OCI-LY3 (cell line): ENCODE data around the gene NR1H3.
A peak's percentile ranks its signal among the peaks of the same experiment; 100 is the strongest.

Experiments
- H2AFZ ChIP-seq: fragments of 200-600, 300-600 bp; shearing (Covaris generic); 2 replicates; pipeline ENCODE4 v1.6.0; 2014; ENCODE audit warnings: antibody characterized with exemption, low read depth, low read length
- H3K27ac ChIP-seq: fragments of 200-600, 300-600 bp; sonication (generic); 2 replicates; pipeline ENCODE4 v1.5.1; 2014; ENCODE audit warnings: mild to moderate bottlenecking, low read length, moderate library complexity, mixed read lengths
- H3K27me3 ChIP-seq: fragments of 200-600, 300-600 bp; sonication (generic); 2 replicates; pipeline ENCODE4 v1.6.1; 2014; ENCODE audit warnings: low read depth, low read length, mixed read lengths
- H3K36me3 ChIP-seq: fragments of 200-600, 300-600 bp; sonication (generic); replicated peaks from 2 replicates; pipeline ENCODE3; 2014; ENCODE audit warnings: low read depth, low read length, mixed read lengths
- H3K4me1 ChIP-seq: fragments of 300-600, 200-600 bp; sonication (generic); 2 replicates; pipeline ENCODE4 v1.6.1; 2014; ENCODE audit warnings: low read length, mixed read lengths
- H3K4me2 ChIP-seq: fragments of 200-600, 300-600 bp; sonication (generic); 2 replicates; pipeline ENCODE4 v1.6.1; 2014; ENCODE audit warnings: low read length, mixed read lengths
- H3K4me3 ChIP-seq: fragments of 300-600, 200-600 bp; sonication (generic); 2 replicates; pipeline ENCODE4 v1.5.1; 2014; ENCODE audit warnings: antibody characterized with exemption, mild to moderate bottlenecking, low read length, moderate library complexity
- H3K79me2 ChIP-seq: fragments of 300-600, 200-600 bp; shearing (Covaris generic); 2 replicates; pipeline ENCODE4 v1.6.1; 2014; ENCODE audit warnings: mild to moderate bottlenecking, low read length, mixed read lengths
- H3K9ac ChIP-seq: fragments of 300-600, 200-600 bp; shearing (Covaris generic); 2 replicates; pipeline ENCODE4 v1.6.0; 2014; ENCODE audit warnings: mild to moderate bottlenecking, low read length, moderate library complexity
- H3K9me3 ChIP-seq: fragments of 200-600, 300-600 bp; shearing (Covaris generic); 2 replicates; pipeline ENCODE4 v1.6.1; 2014; ENCODE audit warnings: low read length, mixed read lengths; ENCODE audit not compliant: insufficient read depth
- H4K20me1 ChIP-seq: fragments of 200-600, 300-600 bp; sonication (generic); 2 replicates; pipeline ENCODE4 v1.6.1; 2016; ENCODE audit warnings: low read length, mixed read lengths; ENCODE audit not compliant: insufficient read depth
- EZH2phosphoT487 ChIP-seq: fragments of 200-600 bp; shearing (Covaris generic); IDR thresholded peaks from 2 replicates; pipeline ENCODE4 v1.6.1; 2018; ENCODE audit warnings: antibody characterized with exemption, mixed run types, low read depth
- TF ChIP-seq, protein P1 (sequence below): fragments of 200-600, 300-600 bp; sonication (generic); IDR thresholded peaks from 2 replicates; pipeline ENCODE4 v1.5.1; 2014; ENCODE audit warnings: antibody characterized with exemption, low read length, low read depth

NR1H3 gene

DNA sequence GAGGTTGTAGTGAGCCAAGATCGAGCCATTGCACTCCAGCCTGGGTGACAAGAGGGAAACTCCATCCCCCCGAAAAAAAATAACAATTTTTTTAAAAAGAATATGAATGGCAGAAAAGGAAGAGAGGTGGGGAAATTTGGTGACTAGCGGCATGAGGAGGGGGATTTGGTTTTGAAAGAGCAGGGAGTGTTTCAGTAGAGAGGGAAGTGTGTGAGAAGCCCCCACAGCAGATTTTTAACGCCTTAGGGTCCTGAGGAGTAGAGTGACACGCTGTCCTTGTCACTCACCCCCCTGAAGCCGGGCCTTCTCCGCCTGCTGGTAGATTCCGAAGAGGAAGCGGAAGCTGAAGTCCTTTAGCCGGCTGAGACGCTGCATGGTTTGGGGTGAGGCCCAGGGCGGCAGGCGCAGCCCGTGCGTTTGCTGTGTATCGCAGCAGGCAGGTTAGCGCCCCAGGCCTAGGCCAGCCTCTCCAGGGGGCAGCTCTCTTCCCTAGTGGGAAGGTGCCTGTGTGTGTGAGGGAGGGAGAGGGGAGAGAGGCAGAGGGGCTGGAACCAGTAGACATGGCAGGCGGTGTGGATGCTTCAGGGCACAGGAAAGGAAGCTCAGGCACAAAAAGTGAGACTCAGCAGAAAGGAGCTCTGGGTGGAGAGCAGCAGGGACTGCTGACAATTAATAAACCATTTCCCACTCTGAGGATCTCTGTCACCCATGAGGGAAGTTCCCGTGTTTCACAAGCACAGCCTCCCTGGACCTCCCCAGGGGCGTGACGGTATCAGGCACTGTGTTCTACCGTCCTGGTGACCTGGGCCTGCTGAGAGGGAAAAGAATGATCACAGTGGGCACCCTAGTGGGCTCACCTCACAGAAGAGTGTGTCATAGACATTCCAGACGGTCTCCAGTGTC is 13.1 kb upstream of the NR1H3 start:
- H3K27ac ChIP-seq: no peak overlapping the region
- no peak overlapping the region for H3K4me3 ChIP-seq
- H3K4me1 ChIP-seq: peaks cover 10% of the 10 kb centered on the region
- H3K36me3 ChIP-seq: peaks cover 21% of the 10 kb centered on the region
- H2AFZ ChIP-seq: no peak overlapping the region
- no peak overlapping the region for H3K4me2 ChIP-seq
- H3K27me3 ChIP-seq: no peaks in the 10 kb centered on the region
- TF ChIP-seq, protein P1, sequence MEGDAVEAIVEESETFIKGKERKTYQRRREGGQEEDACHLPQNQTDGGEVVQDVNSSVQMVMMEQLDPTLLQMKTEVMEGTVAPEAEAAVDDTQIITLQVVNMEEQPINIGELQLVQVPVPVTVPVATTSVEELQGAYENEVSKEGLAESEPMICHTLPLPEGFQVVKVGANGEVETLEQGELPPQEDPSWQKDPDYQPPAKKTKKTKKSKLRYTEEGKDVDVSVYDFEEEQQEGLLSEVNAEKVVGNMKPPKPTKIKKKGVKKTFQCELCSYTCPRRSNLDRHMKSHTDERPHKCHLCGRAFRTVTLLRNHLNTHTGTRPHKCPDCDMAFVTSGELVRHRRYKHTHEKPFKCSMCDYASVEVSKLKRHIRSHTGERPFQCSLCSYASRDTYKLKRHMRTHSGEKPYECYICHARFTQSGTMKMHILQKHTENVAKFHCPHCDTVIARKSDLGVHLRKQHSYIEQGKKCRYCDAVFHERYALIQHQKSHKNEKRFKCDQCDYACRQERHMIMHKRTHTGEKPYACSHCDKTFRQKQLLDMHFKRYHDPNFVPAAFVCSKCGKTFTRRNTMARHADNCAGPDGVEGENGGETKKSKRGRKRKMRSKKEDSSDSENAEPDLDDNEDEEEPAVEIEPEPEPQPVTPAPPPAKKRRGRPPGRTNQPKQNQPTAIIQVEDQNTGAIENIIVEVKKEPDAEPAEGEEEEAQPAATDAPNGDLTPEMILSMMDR: no peak
- no peak for TF ChIP-seq EZH2phosphoT487
- no peak overlapping the region for H3K9ac ChIP-seq
- H4K20me1 ChIP-seq: no peaks in the 10 kb centered on the region
- peaks cover 20% of the 10 kb centered on the region for H3K79me2 ChIP-seq
- H3K9me3 ChIP-seq: no peaks in the 10 kb centered on the region

DNA sequence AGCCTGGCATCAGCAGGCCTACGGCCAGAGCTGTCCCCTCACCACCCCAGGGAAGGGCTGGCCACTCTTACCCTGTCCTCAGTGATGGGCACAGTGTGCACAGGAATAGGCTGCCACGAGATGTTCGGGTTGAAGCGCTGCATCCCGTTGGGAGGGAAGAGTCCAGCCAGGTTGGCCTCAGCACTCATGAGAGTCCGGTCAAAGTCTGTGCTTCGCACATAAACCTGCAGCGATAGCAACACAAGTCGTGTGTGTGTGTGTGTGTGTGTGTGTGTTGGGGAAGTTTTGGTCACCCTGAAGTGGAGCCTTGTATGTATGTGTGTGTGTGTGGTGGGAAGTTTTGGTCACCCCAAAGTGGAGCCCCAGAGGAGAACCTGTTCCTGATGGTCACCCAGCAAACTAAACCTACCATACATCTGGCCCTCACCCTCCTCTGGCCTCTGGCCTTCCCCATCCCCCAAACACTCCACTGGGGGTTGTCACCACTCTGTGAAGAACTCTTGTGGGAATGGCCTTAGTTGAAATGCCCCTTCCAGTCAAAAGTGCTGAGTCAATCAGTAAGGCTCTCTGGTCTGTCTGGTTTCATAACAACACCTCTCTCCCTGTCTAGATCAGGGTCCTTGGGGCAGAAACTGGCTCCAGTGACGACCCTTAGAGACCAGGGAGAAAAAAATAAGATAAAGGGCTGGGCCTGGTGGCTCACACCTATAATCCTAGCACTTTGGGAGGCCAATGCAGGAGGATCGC is 12.0 kb upstream of the NR1H3 start:
- no peaks in the 10 kb centered on the region for H3K27me3 ChIP-seq
- H3K36me3 ChIP-seq: peaks cover 15% of the 10 kb centered on the region
- H3K4me3 ChIP-seq: no peak overlapping the region
- H3K9ac ChIP-seq: no peak overlapping the region
- H3K9me3 ChIP-seq: no peaks in the 10 kb centered on the region
- H4K20me1 ChIP-seq: no peaks in the 10 kb centered on the region
- TF ChIP-seq, protein P1: no peak
- no peak for TF ChIP-seq EZH2phosphoT487
- H2AFZ ChIP-seq: no peak overlapping the region
- H3K4me1 ChIP-seq: peaks cover 11% of the 10 kb centered on the region
- no peak overlapping the region for H3K27ac ChIP-seq
- peaks cover 25% of the 10 kb centered on the region for H3K79me2 ChIP-seq
- no peak overlapping the region for H3K4me2 ChIP-seq

DNA sequence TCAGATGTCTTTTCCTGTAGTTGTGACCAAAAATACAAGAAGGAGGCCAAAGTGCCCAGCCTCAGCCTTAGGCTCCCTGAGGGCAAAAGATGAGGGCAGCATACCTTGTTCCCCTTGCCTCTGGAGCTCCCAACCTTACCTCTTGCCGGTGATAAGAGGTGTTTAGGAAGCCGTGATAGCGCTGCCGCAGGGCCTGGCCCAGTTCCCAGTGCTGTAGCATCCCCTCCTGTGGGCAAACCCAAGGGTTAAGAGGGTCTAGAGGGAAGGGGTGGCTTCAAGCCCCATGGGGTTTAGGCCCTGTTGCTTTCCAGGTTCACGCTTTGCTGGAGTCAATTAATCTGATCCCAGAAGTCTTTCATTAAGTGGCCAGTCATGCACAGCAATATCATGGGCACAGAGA is 10.3 kb upstream of the NR1H3 start:
- H3K27ac ChIP-seq: no peak overlapping the region
- peaks cover 11% of the 10 kb centered on the region for H3K36me3 ChIP-seq
- H3K4me3 ChIP-seq: peak overlapping the region; percentile 93
- H3K9me3 ChIP-seq: no peaks in the 10 kb centered on the region
- H4K20me1 ChIP-seq: no peaks in the 10 kb centered on the region
- TF ChIP-seq, protein P1: no peak
- no peak for TF ChIP-seq EZH2phosphoT487
- peak overlapping the region; percentile 91 for H3K4me2 ChIP-seq
- H3K4me1 ChIP-seq: peaks cover 11% of the 10 kb centered on the region
- H2AFZ ChIP-seq: no peak overlapping the region
- no peaks in the 10 kb centered on the region for H3K27me3 ChIP-seq
- H3K9ac ChIP-seq: no peak overlapping the region
- H3K79me2 ChIP-seq: peaks cover 25% of the 10 kb centered on the region

DNA sequence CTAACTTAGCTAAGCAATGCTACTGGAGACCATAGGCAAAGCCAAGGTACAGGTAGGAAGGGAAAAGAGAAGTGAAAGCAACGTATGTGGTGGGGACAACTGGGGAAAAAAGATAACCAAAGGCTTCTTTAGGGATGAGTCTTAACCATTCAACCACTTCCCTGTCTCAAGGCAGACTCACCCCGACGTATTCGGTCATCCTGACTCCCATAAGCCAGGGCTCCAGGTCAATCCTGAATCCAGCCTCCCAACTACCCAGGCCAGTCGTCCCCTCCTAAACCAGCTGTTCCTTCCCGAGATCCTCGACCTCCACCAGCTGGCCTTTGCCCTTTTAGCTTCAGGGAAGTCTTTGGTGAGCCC is 9.5 kb upstream of the NR1H3 start:
- peak overlapping the region; percentile 72 for H3K27ac ChIP-seq
- TF ChIP-seq, protein P1: no peak
- TF ChIP-seq EZH2phosphoT487: no peak
- no peaks in the 10 kb centered on the region for H3K27me3 ChIP-seq
- H2AFZ ChIP-seq: peak overlapping the region; percentile 69
- H3K9me3 ChIP-seq: no peaks in the 10 kb centered on the region
- H3K36me3 ChIP-seq: peaks cover 7% of the 10 kb centered on the region
- H3K4me2 ChIP-seq: peak overlapping the region; percentile 91
- peak overlapping the region; percentile 93 for H3K4me3 ChIP-seq
- peaks cover 25% of the 10 kb centered on the region for H3K79me2 ChIP-seq
- peak overlapping the region; percentile 97 for H3K9ac ChIP-seq
- peaks cover 11% of the 10 kb centered on the region for H3K4me1 ChIP-seq
- no peaks in the 10 kb centered on the region for H4K20me1 ChIP-seq
